Parathyroid adenoma (tissue), 2 donors: ENCODE data around the gene MTTP.
"Not testable (repeated sequence)": the region's sequence is repeated elsewhere in the genome, so short reads cannot be mapped to it uniquely, and the experiment has no call there.

Source experiments
- H2AFZ ChIP-seq: fragments of 300-600 bp; sonication (generic); one replicate; pipeline ENCODE4 v1.7.0; 2017; ENCODE audit warnings: antibody characterized with exemption, mild to moderate bottlenecking
- H3K27ac ChIP-seq: fragments of 300-600 bp; sonication (generic); one replicate; pipeline ENCODE4 v1.7.0; 2017
- H3K27me3 ChIP-seq: fragments of 300-600 bp; sonication (generic); one replicate; pipeline ENCODE4 v1.7.0; 2017; ENCODE audit warnings: low read length; ENCODE audit not compliant: control insufficient read depth, insufficient read depth
- H3K36me3 ChIP-seq: fragments of 300-600 bp; sonication (generic); one replicate; pipeline ENCODE4 v1.7.0; 2017; ENCODE audit warnings: low read length; ENCODE audit not compliant: control insufficient read depth, insufficient read depth
- H3K4me1 ChIP-seq: fragments of 300-600 bp; sonication (generic); one replicate; pipeline ENCODE4 v1.7.0; 2017; ENCODE audit warnings: control low read depth
- H3K4me2 ChIP-seq: fragments of 300-600 bp; sonication (generic); one replicate; pipeline ENCODE4 v1.7.0; 2017; ENCODE audit warnings: low read length
- H3K4me3 ChIP-seq: fragments of 300-600 bp; sonication (generic); one replicate; pipeline ENCODE4 v1.7.0; 2017; ENCODE audit warnings: low read depth, low read length
- H3K79me2 ChIP-seq: fragments of 300-600 bp; sonication (generic); one replicate; pipeline ENCODE4 v1.7.0; 2017; ENCODE audit warnings: control low read depth
- H3K9ac ChIP-seq: fragments of 300-600 bp; sonication (generic); one replicate; pipeline ENCODE4 v1.7.0; 2017; ENCODE audit warnings: mild to moderate bottlenecking
- H3K9me3 ChIP-seq: fragments of 300-600 bp; sonication (generic); one replicate; pipeline ENCODE4 v1.7.0; 2017; ENCODE audit warnings: low read length; ENCODE audit not compliant: control insufficient read depth
- TF ChIP-seq, protein P1 (sequence below): fragments of 300-600 bp; sonication (generic); IDR thresholded peaks from one replicate; pipeline ENCODE4 v1.7.0; 2017; ENCODE audit warnings: antibody characterized with exemption, mild to moderate bottlenecking
- donor health status: primary hyperparathyroidism.

MTTP gene

DNA sequence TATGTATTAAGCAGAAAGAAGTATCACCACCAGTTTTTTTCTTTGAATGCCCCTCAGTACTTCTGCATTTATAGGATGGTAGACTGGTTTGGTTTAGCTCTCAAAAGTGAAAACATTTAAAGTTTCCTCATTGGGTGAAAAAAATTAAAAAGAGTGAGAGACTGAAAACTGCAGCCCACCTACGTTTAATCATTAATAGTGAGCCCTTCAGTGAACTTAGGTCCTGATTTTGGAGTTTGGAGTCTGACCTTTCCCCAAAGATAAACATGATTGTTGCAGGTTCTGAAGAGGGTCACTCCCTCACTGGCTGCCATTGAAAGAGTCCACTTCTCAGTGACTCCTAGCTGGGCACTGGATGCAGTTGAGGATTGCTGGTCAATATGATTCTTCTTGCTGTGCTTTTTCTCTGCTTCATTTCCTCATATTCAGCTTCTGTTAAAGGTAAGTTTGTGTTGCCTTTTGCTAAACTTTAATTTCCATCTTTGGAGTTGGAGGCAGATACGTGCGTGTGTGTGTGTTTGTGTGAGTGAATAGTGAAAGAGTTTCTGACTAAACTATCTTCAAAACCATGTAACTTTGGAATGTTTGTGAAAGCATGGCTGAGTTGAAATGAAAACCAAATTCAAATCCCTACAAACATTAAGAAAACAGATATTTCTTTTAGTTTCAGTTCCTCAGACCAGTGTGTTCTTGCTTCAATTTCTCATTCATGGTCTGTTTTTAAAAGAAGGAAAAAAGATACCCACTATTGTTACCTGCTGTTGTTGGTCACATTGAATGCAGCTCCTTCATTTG, at the start of gene MTTP:
Gene MTTP, plus strand, starts transcription at position 295 of the 795 bp plus-strand sequence. Its CDS starts 86 bp downstream, at position 381.
- H3K4me2 ChIP-seq, result no peak within 1 kb of the TSS

DNA sequence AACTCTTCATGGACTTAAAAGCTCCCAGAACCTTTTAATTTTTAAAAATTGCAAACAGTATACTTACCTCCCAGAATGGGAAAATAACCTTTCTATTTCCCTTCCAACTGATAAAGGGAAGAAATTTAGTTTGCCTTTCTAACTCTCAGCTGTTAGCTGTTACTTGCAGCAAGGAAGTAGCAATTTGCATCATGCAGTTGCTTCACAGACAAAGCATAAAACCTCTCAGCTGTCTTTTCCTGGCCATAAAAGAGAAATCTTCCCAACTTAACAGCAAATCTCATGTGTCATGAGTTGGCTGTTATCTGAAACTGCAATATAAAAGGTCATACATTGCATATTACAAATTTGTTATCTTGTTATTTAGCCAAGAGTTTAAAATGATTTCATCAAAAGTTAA, 45.4 kb upstream of the MTTP start:
- H3K4me2 ChIP-seq, result no peak overlapping the region
- H3K27me3 ChIP-seq, result no peaks in the 10 kb centered on the region
- no peaks in the 10 kb centered on the region for H3K9me3 ChIP-seq
- no peak overlapping the region for H3K27ac ChIP-seq
- H2AFZ ChIP-seq, result no peak overlapping the region
- no peaks in the 10 kb centered on the region for H3K36me3 ChIP-seq
- H3K4me1 ChIP-seq, result no peaks in the 10 kb centered on the region
- no peak overlapping the region for H3K4me3 ChIP-seq
- TF ChIP-seq, protein P1, sequence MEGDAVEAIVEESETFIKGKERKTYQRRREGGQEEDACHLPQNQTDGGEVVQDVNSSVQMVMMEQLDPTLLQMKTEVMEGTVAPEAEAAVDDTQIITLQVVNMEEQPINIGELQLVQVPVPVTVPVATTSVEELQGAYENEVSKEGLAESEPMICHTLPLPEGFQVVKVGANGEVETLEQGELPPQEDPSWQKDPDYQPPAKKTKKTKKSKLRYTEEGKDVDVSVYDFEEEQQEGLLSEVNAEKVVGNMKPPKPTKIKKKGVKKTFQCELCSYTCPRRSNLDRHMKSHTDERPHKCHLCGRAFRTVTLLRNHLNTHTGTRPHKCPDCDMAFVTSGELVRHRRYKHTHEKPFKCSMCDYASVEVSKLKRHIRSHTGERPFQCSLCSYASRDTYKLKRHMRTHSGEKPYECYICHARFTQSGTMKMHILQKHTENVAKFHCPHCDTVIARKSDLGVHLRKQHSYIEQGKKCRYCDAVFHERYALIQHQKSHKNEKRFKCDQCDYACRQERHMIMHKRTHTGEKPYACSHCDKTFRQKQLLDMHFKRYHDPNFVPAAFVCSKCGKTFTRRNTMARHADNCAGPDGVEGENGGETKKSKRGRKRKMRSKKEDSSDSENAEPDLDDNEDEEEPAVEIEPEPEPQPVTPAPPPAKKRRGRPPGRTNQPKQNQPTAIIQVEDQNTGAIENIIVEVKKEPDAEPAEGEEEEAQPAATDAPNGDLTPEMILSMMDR, result no peak
- H3K9ac ChIP-seq, result no peak overlapping the region
- H3K79me2 ChIP-seq, result no peaks in the 10 kb centered on the region

More for the DNA sequence above, at the start of gene MTTP:
- Histone ChIP-seq H3K9ac (no peak within 1 kb of the TSS), H3K27me3 (no peaks in the 10 kb centered on the region), H3K9me3 (no peaks in the 10 kb centered on the region), H3K4me3 (no peak within 1 kb of the TSS), H2AFZ (no peak within 1 kb of the TSS), H3K4me1 (no peaks in the 10 kb centered on the region), H3K27ac (no peak within 1 kb of the TSS), H3K79me2 (no peaks in the 10 kb centered on the region), H3K36me3 (no peaks in the 10 kb centered on the region)
- TF ChIP-seq, protein P1, result no peak

DNA sequence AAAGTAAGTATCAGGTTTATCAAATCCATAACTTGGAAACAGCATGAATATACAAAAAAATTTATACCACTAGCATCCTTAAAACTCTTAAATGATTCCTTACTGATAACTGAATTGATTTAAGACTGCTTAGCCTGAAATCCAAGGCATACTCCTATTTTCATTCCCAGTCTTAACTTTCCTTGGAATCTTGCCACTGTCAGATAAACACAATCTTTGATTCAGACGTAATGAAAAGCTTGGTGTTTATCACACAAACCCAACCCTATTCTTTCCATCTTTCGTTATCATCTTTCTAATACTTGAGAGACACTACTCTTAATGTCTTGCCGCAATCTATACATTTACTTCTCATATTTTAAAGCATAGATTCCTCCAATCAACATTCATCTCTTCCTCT, 44.7 kb upstream of the MTTP start:
- Histone ChIP-seq H3K36me3 (no peaks in the 10 kb centered on the region), H2AFZ (no peak overlapping the region), H3K9ac (no peak overlapping the region), H3K4me1 (no peaks in the 10 kb centered on the region), H3K4me2 (no peak overlapping the region), H3K27me3 (no peaks in the 10 kb centered on the region), H3K79me2 (no peaks in the 10 kb centered on the region), H3K9me3 (no peaks in the 10 kb centered on the region), H3K27ac (no peak overlapping the region), H3K4me3 (no peak overlapping the region)
- TF ChIP-seq, protein P1, result no peak

DNA sequence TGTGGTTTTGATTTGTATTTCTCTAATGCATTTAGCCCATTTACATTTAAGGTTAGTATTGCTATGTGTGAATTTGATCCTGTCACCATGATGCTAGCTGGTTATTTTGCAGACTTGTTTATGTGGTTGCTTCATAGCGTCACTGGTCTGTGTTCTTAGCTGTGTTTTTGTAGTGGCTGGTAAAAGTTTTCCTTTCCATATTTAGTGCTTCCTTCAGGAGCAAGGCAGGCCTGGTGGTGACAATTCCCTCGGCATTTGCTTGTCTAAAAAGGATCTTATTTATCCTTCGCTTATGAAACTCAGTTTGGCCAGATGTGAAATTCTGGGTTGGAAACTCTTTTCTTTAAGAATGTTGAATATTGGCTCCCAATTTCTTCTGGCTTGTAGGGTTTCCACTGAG, 39.9 kb upstream of the MTTP start:
- not testable (repeated sequence) for H3K4me3 ChIP-seq, H3K79me2 ChIP-seq, H3K9me3 ChIP-seq, H3K27me3 ChIP-seq, H3K4me1 ChIP-seq, H3K27ac ChIP-seq, H2AFZ ChIP-seq, H3K4me2 ChIP-seq, H3K9ac ChIP-seq, H3K36me3 ChIP-seq

DNA sequence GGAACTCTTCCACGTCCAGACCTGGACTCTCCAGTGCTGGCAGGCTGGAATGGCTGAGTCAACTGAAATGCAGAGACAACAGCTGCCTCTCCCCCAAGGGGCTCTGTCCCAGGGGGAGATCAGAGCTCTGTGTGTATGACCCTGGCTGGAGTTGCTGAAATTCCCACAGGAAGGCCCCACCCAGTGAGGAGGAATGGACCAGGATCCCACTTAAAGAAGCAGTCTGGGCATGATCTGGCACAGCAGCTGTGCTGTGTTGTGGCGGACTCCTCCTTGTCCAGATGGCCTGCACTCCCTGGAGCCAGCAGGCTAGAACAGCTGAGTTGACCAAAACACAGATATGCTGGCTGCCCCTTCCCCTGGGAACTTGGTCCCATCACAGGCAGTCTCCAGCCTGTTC, 38.4 kb upstream of the MTTP start:
- no peak overlapping the region for H3K9ac ChIP-seq
- H3K79me2 ChIP-seq, result no peaks in the 10 kb centered on the region
- H3K27ac ChIP-seq, result no peak overlapping the region
- no peaks in the 10 kb centered on the region for H3K9me3 ChIP-seq
- H3K36me3 ChIP-seq, result no peaks in the 10 kb centered on the region
- H2AFZ ChIP-seq, result no peak overlapping the region
- no peaks in the 10 kb centered on the region for H3K4me1 ChIP-seq
- TF ChIP-seq, protein P1, result no peak
- H3K27me3 ChIP-seq, result no peaks in the 10 kb centered on the region
- no peak overlapping the region for H3K4me3 ChIP-seq
- no peak overlapping the region for H3K4me2 ChIP-seq
